Mucosa of stomach (tissue), 1 donor: ENCODE measurements around the gene GRP.
A peak's percentile ranks its signal among the peaks of the same experiment; 100 is the strongest.

ENCODE experiments used
- H3K27me3 ChIP-seq: one replicate; pipeline ENCODE4 v1.7.0; 2013; ENCODE audit warnings: mild to moderate bottlenecking, low read length; ENCODE audit not compliant: control insufficient read depth, insufficient read depth
- H3K36me3 ChIP-seq: one replicate; pipeline ENCODE4 v1.7.0; 2013; ENCODE audit warnings: low read length; ENCODE audit not compliant: control insufficient read depth, insufficient read depth
- H3K4me1 ChIP-seq: one replicate; pipeline ENCODE4 v1.7.0; 2013; ENCODE audit warnings: mild to moderate bottlenecking, low read length; ENCODE audit not compliant: control insufficient read depth, insufficient read depth
- H3K4me3 ChIP-seq: one replicate; pipeline ENCODE4 v1.7.0; 2013; ENCODE audit warnings: low read length
- H3K9ac ChIP-seq: one replicate; pipeline ENCODE4 v1.7.0; 2013; ENCODE audit warnings: mild to moderate bottlenecking, low read length, moderate library complexity
- H3K9me3 ChIP-seq: one replicate; pipeline ENCODE4 v1.7.0; 2013; ENCODE audit warnings: mild to moderate bottlenecking, low read length, moderate library complexity; ENCODE audit not compliant: control insufficient read depth
- donor health status: Pancreatic carcinoma.

Gene GRP

DNA sequence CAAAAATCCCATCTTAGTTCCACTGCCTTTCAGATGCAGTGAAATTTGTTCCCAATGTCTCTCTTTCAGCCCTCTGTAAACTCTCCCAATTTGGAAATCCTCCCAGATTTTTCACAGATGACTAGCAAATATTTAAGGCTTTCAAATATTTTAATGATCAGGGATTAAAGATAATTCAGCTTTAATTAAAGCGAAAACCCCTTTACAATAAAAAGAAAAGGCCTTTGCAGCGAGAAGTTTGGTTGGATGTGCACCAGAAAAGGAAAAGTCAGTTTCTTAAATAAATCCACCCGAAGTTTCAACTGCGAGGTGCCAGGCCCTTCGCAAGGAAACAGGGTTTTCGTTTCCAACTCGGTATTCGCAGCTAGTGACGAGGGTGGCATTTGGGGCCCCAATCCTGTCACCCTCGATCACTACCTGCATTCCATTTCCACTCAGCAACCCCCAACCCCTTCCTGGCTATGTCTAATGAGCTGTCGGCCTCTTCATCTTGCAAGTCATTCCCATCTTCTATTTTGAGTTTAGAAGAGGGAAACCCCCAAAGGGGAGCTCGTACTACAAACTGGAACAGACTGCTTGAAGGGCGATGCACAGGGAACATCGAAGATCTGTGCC is 51.8 kb downstream of the GRP start:
- Histone ChIP-seq H3K27me3 (peaks cover 97% of the 10 kb centered on the region), H3K9me3 (no peaks in the 10 kb centered on the region), H3K4me1 (peaks cover 34% of the 10 kb centered on the region), H3K36me3 (no peaks in the 10 kb centered on the region), H3K4me3 (peak overlapping the region; percentile 14), H3K9ac (no peak overlapping the region)

- peaks cover 34% of the 10 kb centered on the region for H3K4me1 ChIP-seq
- H3K4me3 ChIP-seq: peak overlapping the region; percentile 14
- H3K9me3 ChIP-seq: no peaks in the 10 kb centered on the region
- H3K9ac ChIP-seq: no peak overlapping the region
- H3K36me3 ChIP-seq: no peaks in the 10 kb centered on the region
- H3K27me3 ChIP-seq: peaks cover 96% of the 10 kb centered on the region
These were observed 52.4 kb downstream of the GRP start for GRCh38 chr18:59272221-59272888.

DNA sequence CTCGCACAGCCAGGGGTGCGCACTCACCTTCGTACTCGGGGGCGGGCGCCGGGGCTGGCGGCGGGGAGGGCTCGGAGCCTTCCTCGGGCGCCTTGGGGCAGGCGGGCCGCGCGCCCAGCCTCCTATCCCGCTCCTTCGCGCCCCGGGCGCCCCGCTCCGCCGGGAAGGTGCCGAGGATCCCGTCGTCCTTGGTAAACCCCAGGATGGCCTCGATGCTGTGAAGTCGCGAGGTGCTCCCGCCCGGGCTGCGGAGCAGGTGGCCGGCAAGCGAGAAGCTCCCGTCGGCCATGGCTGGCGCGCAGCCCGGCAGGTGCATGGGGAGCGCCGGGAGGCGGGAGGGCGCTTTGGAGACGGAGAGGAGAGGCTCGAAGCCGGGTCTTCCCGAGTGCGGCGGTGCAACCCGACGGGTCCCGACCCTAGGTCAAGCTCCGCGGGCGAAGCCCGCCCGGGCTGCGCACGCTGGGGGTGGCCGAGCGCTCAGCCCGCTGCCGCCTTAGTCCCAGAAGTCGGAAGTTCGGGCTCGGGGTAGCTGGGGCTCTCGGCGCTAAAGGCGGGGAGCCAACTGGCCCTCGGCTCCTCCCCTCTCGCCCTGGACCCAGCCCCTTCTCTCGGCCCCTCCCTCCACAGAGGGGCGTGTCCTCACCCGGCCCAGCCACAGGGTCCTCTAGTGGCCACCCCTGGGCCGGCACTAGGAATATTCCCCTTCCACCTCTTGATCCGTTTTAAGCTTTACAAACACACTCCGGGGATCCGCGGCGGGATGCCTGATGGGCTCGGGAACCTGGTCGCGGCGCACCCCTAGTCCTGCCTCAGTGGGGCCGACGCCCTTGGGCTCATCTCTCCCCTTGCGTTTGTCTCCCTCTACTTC is 53.2 kb downstream of the GRP start, which contains the start of gene RAX:
Gene RAX, minus strand, starts transcription at position 564 of the 868 bp plus-strand sequence. Its CDS starts 248 bp downstream, at position 316.
- Histone ChIP-seq H3K9me3 (no peaks in the 10 kb centered on the region), H3K4me1 (peaks cover 30% of the 10 kb centered on the region), H3K27me3 (peaks cover 88% of the 10 kb centered on the region), H3K9ac (no peak within 1 kb of the TSS), H3K36me3 (no peaks in the 10 kb centered on the region), H3K4me3 (peak within 1 kb of the TSS; percentile 14)

GRCh38 chr18:59273759-59274532 is 54.0 kb downstream of the GRP start:
- Histone ChIP-seq H3K4me3 (no peak overlapping the region), H3K27me3 (peaks cover 86% of the 10 kb centered on the region)

DNA sequence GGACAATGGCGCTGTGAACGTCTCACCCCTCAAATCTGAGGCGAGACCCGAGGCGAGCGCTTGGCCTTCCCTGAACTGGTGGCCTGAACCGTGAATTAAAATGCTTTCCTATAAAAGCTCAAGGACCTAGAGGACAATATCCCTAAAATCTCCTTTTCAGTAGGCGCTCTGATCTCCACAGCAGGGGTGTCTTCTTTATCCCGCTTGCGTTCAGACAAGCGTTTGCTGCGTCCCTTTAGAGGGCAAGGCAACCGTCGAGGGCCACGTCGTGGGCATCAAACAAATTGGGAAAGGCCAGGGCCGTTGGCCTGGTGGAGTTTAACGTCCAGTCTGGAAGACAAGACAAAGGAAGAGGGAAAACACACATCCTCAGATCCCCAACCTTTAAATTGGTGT is 54.6 kb downstream of the GRP start:
- Histone ChIP-seq H3K4me3 (no peak overlapping the region), H3K9ac (no peak overlapping the region), H3K4me1 (peaks cover 22% of the 10 kb centered on the region), H3K9me3 (no peaks in the 10 kb centered on the region), H3K27me3 (peaks cover 85% of the 10 kb centered on the region), H3K36me3 (no peaks in the 10 kb centered on the region)

More at GRCh38 chr18:59273759-59274532, 54.0 kb downstream of the GRP start:
- Histone ChIP-seq H3K36me3 (no peaks in the 10 kb centered on the region), H3K9me3 (no peaks in the 10 kb centered on the region), H3K9ac (no peak overlapping the region), H3K4me1 (peaks cover 22% of the 10 kb centered on the region)

DNA sequence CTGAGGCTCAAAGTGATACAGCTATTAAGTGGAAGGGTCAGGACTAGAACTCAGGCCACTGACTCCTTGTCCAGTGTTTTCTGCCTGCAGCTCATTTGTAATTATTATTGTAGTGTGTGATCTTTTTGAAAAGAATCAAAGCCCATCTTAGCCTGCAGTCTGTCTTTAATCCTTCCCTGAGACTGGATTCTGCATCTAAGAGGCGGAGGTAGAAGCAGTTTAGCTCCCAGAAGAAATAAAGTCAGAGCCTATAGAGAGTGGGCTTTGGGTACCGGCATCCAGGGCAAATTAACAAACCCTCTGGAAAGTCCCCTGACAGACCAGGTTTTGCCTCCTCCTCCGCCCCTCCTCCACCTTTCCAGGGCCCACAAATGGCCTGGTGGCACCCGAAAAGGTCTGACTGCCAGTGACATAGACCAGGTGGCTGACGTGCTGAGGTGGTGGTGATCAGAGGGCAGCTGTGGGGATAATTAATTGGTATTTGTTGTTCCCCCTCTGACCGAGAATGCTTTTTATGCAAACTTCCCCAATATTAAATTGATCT is 55.5 kb downstream of the GRP start:
- H3K27me3 ChIP-seq: peaks cover 85% of the 10 kb centered on the region
- peaks cover 22% of the 10 kb centered on the region for H3K4me1 ChIP-seq

GRCh38 chr18:59276047-59276446 is 56.1 kb downstream of the GRP start:
- Histone ChIP-seq H3K9ac (no peak overlapping the region), H3K27me3 (peaks cover 85% of the 10 kb centered on the region), H3K36me3 (no peaks in the 10 kb centered on the region), H3K9me3 (no peaks in the 10 kb centered on the region), H3K4me3 (no peak overlapping the region), H3K4me1 (peaks cover 22% of the 10 kb centered on the region)

More for the DNA sequence above, 55.5 kb downstream of the GRP start:
- no peak overlapping the region for H3K9ac ChIP-seq
- no peak overlapping the region for H3K4me3 ChIP-seq
- H3K36me3 ChIP-seq: no peaks in the 10 kb centered on the region
- H3K9me3 ChIP-seq: no peaks in the 10 kb centered on the region

DNA sequence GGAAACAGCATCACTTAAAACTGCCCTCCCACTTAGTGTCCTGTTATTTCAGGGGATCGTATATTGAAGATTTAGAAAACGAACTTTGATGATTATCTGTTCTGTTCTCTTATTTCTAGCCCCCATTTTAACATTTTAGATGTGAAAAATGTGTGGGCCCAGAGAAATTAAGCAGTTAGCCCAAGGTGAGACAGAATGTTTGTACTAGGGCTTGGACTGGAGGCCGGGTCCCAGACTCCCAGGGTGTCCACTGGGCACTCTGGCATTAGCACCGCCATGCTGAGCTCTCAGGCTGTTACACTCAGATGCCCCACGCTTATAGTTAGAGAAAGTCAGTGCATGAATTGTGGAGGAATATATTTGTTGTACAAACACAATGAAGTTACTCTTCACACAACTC is 58.8 kb downstream of the GRP start:
- H3K9ac ChIP-seq: no peak overlapping the region
- H3K4me3 ChIP-seq: no peak overlapping the region
- H3K27me3 ChIP-seq: peaks cover 70% of the 10 kb centered on the region
- peaks cover 4% of the 10 kb centered on the region for H3K4me1 ChIP-seq
- H3K36me3 ChIP-seq: no peaks in the 10 kb centered on the region
- H3K9me3 ChIP-seq: no peaks in the 10 kb centered on the region

DNA sequence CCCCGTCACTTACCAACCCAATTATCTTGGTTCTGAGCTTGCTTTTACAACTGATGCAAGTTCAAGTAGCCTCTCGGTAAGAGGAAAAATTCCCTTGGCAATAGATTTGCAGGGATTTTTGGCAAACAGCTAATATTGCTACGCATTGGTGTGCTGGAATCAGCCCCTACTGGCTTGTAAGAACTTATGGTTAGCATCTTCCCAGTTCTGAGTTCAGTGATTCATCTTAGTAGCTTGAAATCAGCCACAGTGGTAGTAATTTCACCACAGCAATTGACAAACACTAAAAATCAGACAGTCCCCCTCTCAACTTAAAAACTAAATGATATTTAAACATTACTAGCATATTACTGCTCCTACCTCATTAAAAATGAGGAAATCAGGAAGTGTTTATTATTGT is 59.2 kb downstream of the GRP start:
- Histone ChIP-seq H3K27me3 (peaks cover 66% of the 10 kb centered on the region), H3K9me3 (no peaks in the 10 kb centered on the region), H3K36me3 (no peaks in the 10 kb centered on the region), H3K4me1 (no peaks in the 10 kb centered on the region), H3K9ac (no peak overlapping the region), H3K4me3 (no peak overlapping the region)

- Histone ChIP-seq H3K9ac (no peak overlapping the region), H3K36me3 (no peaks in the 10 kb centered on the region), H3K4me1 (no peaks in the 10 kb centered on the region), H3K4me3 (no peak overlapping the region), H3K27me3 (peaks cover 62% of the 10 kb centered on the region), H3K9me3 (no peaks in the 10 kb centered on the region)
These were observed 59.8 kb downstream of the GRP start for GRCh38 chr18:59279722-59280121.
